K562 (cell line): Measurements from ENCODE around the gene ETHE1. TPM values are rescaled to one million over a fixed set of nuclear protein-coding genes. Genes with fewer than 3 reads are reported as not detected.
"Not testable (repeated sequence)": the region's sequence is repeated elsewhere in the genome, so short reads cannot be mapped to it uniquely, and the experiment has no call there.

ENCODE experiments used
- ATAC-seq: fragments of 200-7000 bp; cut with Tn5 transposase; 3 replicates; pipeline ENCODE4 v1.9.1; 2020; ENCODE audit warnings: moderate library complexity
- BruUV-seq: library from RNA; stranded (reverse); fragments of 400-500 nt; replicated peaks from 2 replicates; lab custom pipeline; 2021; lab: Mats Ljungman, UMichigan
- CTCF ChIA-PET: fragments of 300-600 bp; formaldehyde crosslinking; extraction: SDS; loops from one replicate; lab custom pipeline; 2021; ENCODE audit warnings: low intra/inter-chr PET ratio; lab: Yijun Ruan, JAX
- POLR2A ChIA-PET: fragments of 300-600, 350-650 bp; sonication (Branson Sonifier 250); formaldehyde crosslinking; extraction: SDS; loops from one replicate; lab custom pipeline; 2021; ENCODE audit warnings: antibody characterized with exemption, inconsistent platforms; lab: Yijun Ruan, JAX
- DNase-seq, 4 experiments: peaks; one replicate each; pipeline versions ENCODE4 v3.0.0 to v3.0.0-alpha.2; 2011 to 2018; ENCODE audit warnings: low spot score in 3 of 4, mixed read lengths in 3 of 4; ENCODE audit errors: extremely low read depth in 1 of 4
- FAIRE-seq: peaks from 2 replicates; lab custom pipeline; 2011; peaks lifted over from hg19 to GRCh38; lab: Jason Lieb, UNC
- H2AFZ ChIP-seq: 2 replicates; pipeline ENCODE4 v1.6.0; 2011; ENCODE audit warnings: low read depth, low read length, control low read depth, inconsistent platforms
- H3K27ac ChIP-seq: fragments of 200-600 bp; 3 replicates; pipeline ENCODE4 v1.8.0; 2011; ENCODE audit warnings: low read depth, mild to moderate bottlenecking, control low read depth, inconsistent platforms, low read length, moderate library complexity, mixed read lengths; ENCODE audit errors: extremely low read depth
- H3K27me3 ChIP-seq, 2 experiments: fragments of 300-600 bp in 1 of 2; 2 replicates in 1 of 2; 3 replicates in 1 of 2; pipeline versions ENCODE4 v1.6.0 to v1.8.0; 2011; ENCODE audit warnings: inconsistent platforms in 2 of 2, low read length in 2 of 2, mild to moderate bottlenecking in 1 of 2, mixed read lengths in 1 of 2, moderate library complexity in 1 of 2; ENCODE audit not compliant: control insufficient read depth in 2 of 2, insufficient read depth in 2 of 2
- H3K36me3 ChIP-seq: fragments of 300-600 bp; 3 replicates; pipeline ENCODE4 v1.8.0; 2011; ENCODE audit warnings: mild to moderate bottlenecking, low read length, inconsistent platforms; ENCODE audit not compliant: control insufficient read depth, insufficient read depth
- H3K4me1 ChIP-seq, 2 experiments: fragments of 200-600 bp in 1 of 2; replicated peaks in 1 of 2; 2 replicates in 1 of 2; 3 replicates in 1 of 2; pipeline versions ENCODE4 v1.5.1 to v1.8.0; 2011; ENCODE audit warnings: inconsistent platforms in 2 of 2, low read length in 2 of 2, mild to moderate bottlenecking in 1 of 2, mixed read lengths in 1 of 2, moderate library complexity in 1 of 2; ENCODE audit not compliant: control insufficient read depth in 2 of 2, insufficient read depth in 2 of 2
- H3K4me2 ChIP-seq: 2 replicates; pipeline ENCODE4 v1.6.1; 2011; ENCODE audit warnings: low read length, control low read depth, inconsistent platforms, mixed read lengths; ENCODE audit not compliant: insufficient read depth
- H3K4me3 ChIP-seq: fragments of 200-600 bp; sonication (generic), shearing (Covaris generic); 2 replicates; pipeline ENCODE4 v1.5.1; 2016; ENCODE audit warnings: control low read depth, inconsistent platforms
- H3K79me2 ChIP-seq: fragments of 200-600 bp; 3 replicates; pipeline ENCODE4 v1.8.0; 2011; ENCODE audit warnings: low read length, inconsistent platforms; ENCODE audit not compliant: control insufficient read depth, insufficient read depth
- H3K9ac ChIP-seq, 2 experiments: 2 replicates each; pipeline versions ENCODE4 v1.6.0 to v1.6.1; 2011; ENCODE audit warnings: low read depth in 2 of 2, low read length in 2 of 2, control low read depth in 1 of 2, inconsistent platforms in 1 of 2, mild to moderate bottlenecking in 1 of 2, mixed read lengths in 1 of 2; ENCODE audit not compliant: insufficient read depth in 1 of 2
- H3K9me1 ChIP-seq: one replicate; pipeline ENCODE4 v1.6.0; 2011; ENCODE audit warnings: inconsistent platforms, mild to moderate bottlenecking, low read length, moderate library complexity; ENCODE audit not compliant: control insufficient read depth, insufficient read depth
- H3K9me3 ChIP-seq: replicated peaks from 2 replicates; pipeline ENCODE4 v1.5.1; 2011; ENCODE audit warnings: low read depth, low read length, inconsistent platforms; ENCODE audit not compliant: control insufficient read depth, insufficient read depth
- H4K20me1 ChIP-seq: replicated peaks from 2 replicates; pipeline ENCODE4 v1.6.1; 2011; ENCODE audit warnings: low read length, inconsistent platforms, mixed read lengths; ENCODE audit not compliant: control insufficient read depth, insufficient read depth
- NFXL1 ChIP-seq: fragments of 450-650 bp; formaldehyde crosslinking; IDR thresholded peaks from 2 replicates; pipeline ENCODE4 v1.4.0; 2021; ENCODE audit warnings: mild to moderate bottlenecking
- ZBTB40 ChIP-seq, 2 experiments: fragments of 450-650 bp in 1 of 2; sonication (generic) in 1 of 2; formaldehyde crosslinking in 1 of 2; IDR thresholded peaks; 2 replicates each; pipeline versions ENCODE4 v1.7.1 to v1.9.0; 2016 to 2022; ENCODE audit warnings: inconsistent platforms in 1 of 2, mild to moderate bottlenecking in 1 of 2, missing genetic modification reagents in 1 of 2
- WGBS: fragments of 100-300 bp; shearing (Covaris generic); methylation state at CpG from one replicate; pipeline ENCODE4 v1.1.6; 2016; ENCODE audit warnings: low coverage, mixed read lengths; ENCODE audit not compliant: insufficient coverage; ENCODE audit errors: missing lambda C conversion rate; 5-methylcytosine and 5-hydroxymethylcytosine counted together
- in situ Hi-C: fragments of 300-500 bp; cut with MboI; formaldehyde crosslinking; loops from 4 replicates; pipeline ENCODE4 v1.15.0; 2018; ENCODE audit warnings: inconsistent platforms, mixed read lengths
- intact Hi-C: fragments of 100-400 bp; cut with micrococcal nuclease; formaldehyde crosslinking; loops from 2 replicates; pipeline ENCODE4 v1.14.2; 2022
- polyA plus RNA-seq, 8 experiments: library from polyadenylated mRNA; depleted of rRNA in 4 of 8; stranded (reverse) in 5 of 8; unstranded in 3 of 8; fragments of >200 nt; fragmentation: Nextera tagmentation in 2 of 8; fragmentation: Illumina TruSeq in 1 of 8; extraction: Ambion mirVana in 2 of 8; extraction: Trizol in 1 of 8; gene quantifications; 2 replicates each; pipeline versions ENCODE4 v1.2.1 to v1.2.3, GENCODE V29; 2011 to 2014; ENCODE audit warnings: inconsistent platforms in 1 of 8, missing spikeins in 1 of 8
- total RNA-seq, 7 experiments: library from RNA; depleted of rRNA in 6 of 7; stranded (reverse); fragments of >200 nt in 6 of 7; fragmentation: Illumina TruSeq in 2 of 7; extraction: Trizol in 2 of 7; gene quantifications; 2 replicates each; pipeline versions ENCODE4 v1.2.1 to v1.2.3, GENCODE V29; 2011 to 2021; ENCODE audit warnings: low replicate concordance in 1 of 7

Gene ETHE1
- total and polyA plus RNA-seq, 9 of the 15 experiments (the other 6 are each of a cell fraction or from before 2014, with no cell fraction given) = 2.9 to 21.0 (median 10.2) TPM

- no TSS peak for BruUV-seq
- H2AFZ ChIP-seq = no peak overlapping the region
- no peaks in the 10 kb centered on the region for H3K9me3 ChIP-seq
- no peaks in the 10 kb centered on the region for H3K36me3 ChIP-seq
- no peak overlapping the region for H3K4me3 ChIP-seq
- DNase-seq (peak in 1 of 4 experiments; percentile 3), ATAC-seq (no peak), FAIRE-seq (no peak)
- intact Hi-C loops = no loop called here
- no peak overlapping the region for H3K27ac ChIP-seq
- POLR2A ChIA-PET = interaction anchor here (0.6 to 1.2 kb wide), 2 partner anchors 34 to 127 kb away, joined by 3 read pairs; no protein-coding TSS in a partner anchor
- no peaks in the 10 kb centered on the region for H4K20me1 ChIP-seq
- in situ Hi-C loops = no loop called here
- peak overlapping the region in 1 of 2 experiments; percentile 67; a peak in 1 of 4 replicates for H3K9ac ChIP-seq
- no peaks in the 10 kb centered on the region for H3K9me1 ChIP-seq
- TF ChIP-seq NFXL1 (CRISPR knock-in tag) (no peak), ZBTB40 (IDR thresholded peaks at IDR 0.05) (peak; percentile 69), ZBTB40 (CRISPR knock-in tag; IDR thresholded peaks at IDR 0.05) (no peak)
- CTCF ChIA-PET = no interaction called here
- 0 out of 2 replicates have a peak overlapping the region, but pooled peaks have one; percentile 1 for H3K4me2 ChIP-seq
- H3K4me1 ChIP-seq = peaks cover 5 to 31% of the 10 kb centered on the region in 2 experiments; a peak in 4 of 5 replicates
- WGBS = 59% methylated on average over 11 of the region's 12 CpGs
- no peaks in the 10 kb centered on the region for H3K27me3 ChIP-seq
- no peaks in the 10 kb centered on the region for H3K79me2 ChIP-seq
These were observed 1.8 kb downstream of the ETHE1 start for GRCh38 chr19:43524922-43525835.

GRCh38 chr19:43523696-43524095, 3.3 kb downstream of the ETHE1 start:
- CTCF ChIA-PET, FAIRE-seq, intact Hi-C loops, in situ Hi-C loops, H3K9me3 ChIP-seq, H3K4me3 ChIP-seq, H2AFZ ChIP-seq, H3K27me3 ChIP-seq, DNase-seq, H3K9ac ChIP-seq, H3K4me2 ChIP-seq, ATAC-seq, BruUV-seq, H3K9me1 ChIP-seq, H3K27ac ChIP-seq, H4K20me1 ChIP-seq, H3K79me2 ChIP-seq, H3K36me3 ChIP-seq: not testable (repeated sequence)
- POLR2A ChIA-PET = interaction anchor here (0.6 kb wide), 1 partner anchor 124 kb away, joined by 3 read pairs; no protein-coding TSS in a partner anchor
- 95% methylated on average over 8 of the region's 8 CpGs for WGBS
- peaks cover 5 to 28% of the 10 kb centered on the region in 2 experiments; a peak in 4 of 5 replicates for H3K4me1 ChIP-seq
